ENCODE results near the gene SLC25A6. TPM values are rescaled to one million over a fixed set of nuclear protein-coding genes. Genes with fewer than 3 reads are reported as not detected.

SLC25A6 gene
- total and polyA plus RNA-seq, 9 of the 15 experiments (the other 6 are each of a cell fraction or from before 2014, with no cell fraction given): 24.6 to 330 (median 129) TPM

- peak; percentile 79 for TF ChIP-seq REST (IDR thresholded peaks at IDR 0.05; ENCODE audit: borderline replicate concordance)
- TF ChIP-seq REST (CRISPR knock-in tag; IDR thresholded peaks at IDR 0.05; ENCODE audit: low read depth): peak; percentile 79
- no peak for TF ChIP-seq HDAC3 (IDR thresholded peaks at IDR 0.05; ENCODE audit: borderline replicate concordance, partially characterized antibody)
- TF ChIP-seq KLF16 (IDR thresholded peaks at IDR 0.05): no peak
- no peak for TF ChIP-seq ADNP (tag; IDR thresholded peaks at IDR 0.05)
- peak; percentile 97 for TF ChIP-seq SUPT5H (IDR thresholded peaks at IDR 0.05)
- no peak for TF ChIP-seq GTF2F1 (IDR thresholded peaks at IDR 0.05; ENCODE audit: low read depth, low read length)
- no peak for TF ChIP-seq ETS2 (tag; IDR thresholded peaks at IDR 0.05; ENCODE audit: borderline replicate concordance, poor library complexity, severe bottlenecking)
- no peak; a peak in 2 of 4 replicates for TF ChIP-seq SIN3A (IDR thresholded peaks at IDR 0.05; ENCODE audit: borderline replicate concordance in 2 of 2, control insufficient read depth in 1 of 2, low read depth in 2 of 2, low read length in 2 of 2)
- no peak for TF ChIP-seq CBX3 (IDR thresholded peaks at IDR 0.05; ENCODE audit: borderline replicate concordance in 1 of 2, low read length in 2 of 2)
- TF ChIP-seq, protein P1, sequence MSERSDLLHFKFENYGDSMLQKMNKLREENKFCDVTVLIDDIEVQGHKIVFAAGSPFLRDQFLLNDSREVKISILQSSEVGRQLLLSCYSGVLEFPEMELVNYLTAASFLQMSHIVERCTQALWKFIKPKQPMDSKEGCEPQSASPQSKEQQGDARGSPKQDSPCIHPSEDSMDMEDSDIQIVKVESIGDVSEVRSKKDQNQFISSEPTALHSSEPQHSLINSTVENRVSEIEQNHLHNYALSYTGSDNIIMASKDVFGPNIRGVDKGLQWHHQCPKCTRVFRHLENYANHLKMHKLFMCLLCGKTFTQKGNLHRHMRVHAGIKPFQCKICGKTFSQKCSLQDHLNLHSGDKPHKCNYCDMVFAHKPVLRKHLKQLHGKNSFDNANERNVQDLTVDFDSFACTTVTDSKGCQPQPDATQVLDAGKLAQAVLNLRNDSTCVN (CRISPR knock-in tag; IDR thresholded peaks at IDR 0.05): peak; percentile 21; the same call in 1 of the 2 replicates
- no peak for TF ChIP-seq ZNF175 (CRISPR knock-in tag; IDR thresholded peaks at IDR 0.05; ENCODE audit: low read depth)
- no peak for TF ChIP-seq FOXK2 (conservative IDR thresholded peaks at IDR 0.05 in 1 of 2, IDR thresholded peaks at IDR 0.05 in 1 of 2; ENCODE audit: low read depth in 2 of 2)
- TF ChIP-seq, protein P2, sequence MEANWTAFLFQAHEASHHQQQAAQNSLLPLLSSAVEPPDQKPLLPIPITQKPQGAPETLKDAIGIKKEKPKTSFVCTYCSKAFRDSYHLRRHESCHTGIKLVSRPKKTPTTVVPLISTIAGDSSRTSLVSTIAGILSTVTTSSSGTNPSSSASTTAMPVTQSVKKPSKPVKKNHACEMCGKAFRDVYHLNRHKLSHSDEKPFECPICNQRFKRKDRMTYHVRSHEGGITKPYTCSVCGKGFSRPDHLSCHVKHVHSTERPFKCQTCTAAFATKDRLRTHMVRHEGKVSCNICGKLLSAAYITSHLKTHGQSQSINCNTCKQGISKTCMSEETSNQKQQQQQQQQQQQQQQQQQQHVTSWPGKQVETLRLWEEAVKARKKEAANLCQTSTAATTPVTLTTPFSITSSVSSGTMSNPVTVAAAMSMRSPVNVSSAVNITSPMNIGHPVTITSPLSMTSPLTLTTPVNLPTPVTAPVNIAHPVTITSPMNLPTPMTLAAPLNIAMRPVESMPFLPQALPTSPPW (CRISPR knock-in tag; IDR thresholded peaks at IDR 0.05): peak; percentile 33; the same call in 1 of the 2 replicates
- TF ChIP-seq CEBPB (tag; IDR thresholded peaks at IDR 0.05): no peak
These were observed at the start of gene SLC25A6 (continued) for GRCh38 chrX:1391707-1392375.

All from K562 (cell line).